ENCODE measurements around the gene CYSLTR2.

Gene CYSLTR2

DNA sequence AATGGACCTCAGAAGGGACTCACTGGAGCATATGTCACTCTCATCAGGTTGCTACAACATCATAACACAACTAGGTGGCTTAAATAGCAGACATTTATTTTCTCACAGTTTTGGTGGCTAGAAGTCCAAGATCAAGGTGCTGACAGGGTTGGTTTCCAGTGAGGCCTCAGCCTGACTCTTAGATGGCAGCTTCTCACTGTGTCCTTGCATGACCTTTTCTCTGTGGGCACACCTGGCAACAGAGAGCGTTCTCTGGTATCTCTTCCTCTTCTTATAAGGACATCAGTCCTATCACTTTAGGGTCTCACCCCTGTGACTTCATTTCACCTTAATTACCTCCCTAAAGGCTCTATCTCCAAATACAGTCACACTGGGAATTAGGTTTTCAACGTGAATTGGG is 74.5 kb downstream of the CYSLTR2 start:
- no peak overlapping the region for H3K27ac ChIP-seq
- no peak for TF ChIP-seq CTCF (conservative IDR thresholded peaks at IDR 0.05)
- no peak for TF ChIP-seq ZFX (IDR thresholded peaks at IDR 0.05)

GRCh38 chr13:48728876-48729275 is 75.1 kb downstream of the CYSLTR2 start:
- no peak overlapping the region for H3K27ac ChIP-seq

GRCh38 chr13:48729856-48730255 is 76.1 kb downstream of the CYSLTR2 start:
- TF ChIP-seq ZFX (IDR thresholded peaks at IDR 0.05) (no peak), CTCF (conservative IDR thresholded peaks at IDR 0.05) (no peak)
- H3K27ac ChIP-seq = no peak overlapping the region

More at GRCh38 chr13:48728876-48729275, 75.1 kb downstream of the CYSLTR2 start:
- TF ChIP-seq ZFX (IDR thresholded peaks at IDR 0.05) (no peak), CTCF (conservative IDR thresholded peaks at IDR 0.05) (no peak)

DNA sequence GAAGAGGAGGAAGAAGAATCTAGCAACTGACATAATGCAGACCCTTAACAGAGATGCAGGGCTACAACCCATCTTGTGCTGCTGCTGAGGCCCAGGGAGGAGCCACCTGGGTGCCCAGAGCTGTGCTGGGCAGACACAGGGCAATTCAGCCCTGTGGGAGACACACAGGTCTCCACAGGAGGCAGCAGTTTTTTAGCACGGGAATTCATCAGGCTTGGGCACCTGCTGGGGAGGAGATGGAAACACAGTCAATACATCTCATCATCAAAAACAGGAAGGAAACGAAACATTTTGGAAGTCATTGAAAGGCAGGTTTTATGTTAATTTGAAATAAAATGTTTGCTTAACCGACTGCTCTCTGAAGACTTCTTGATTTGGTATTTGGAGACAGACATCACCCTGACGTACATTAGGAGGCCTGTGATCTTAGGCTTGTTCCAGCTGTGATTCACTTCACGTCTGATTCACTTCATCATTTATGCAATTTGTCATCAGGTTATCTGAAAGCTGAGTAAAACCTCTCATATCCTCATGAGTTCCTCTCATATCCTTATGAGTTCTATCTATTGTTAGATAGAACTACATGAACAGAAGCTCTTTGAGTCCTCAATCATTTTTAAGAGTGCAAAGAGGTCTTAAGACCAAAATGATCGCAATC is 77.4 kb downstream of the CYSLTR2 start:
- no peak for TF ChIP-seq CTCF (conservative IDR thresholded peaks at IDR 0.05)
- no peak for TF ChIP-seq ZFX (IDR thresholded peaks at IDR 0.05)
- no peak overlapping the region for H3K27ac ChIP-seq

GRCh38 chr13:48731957-48732569 is 78.3 kb downstream of the CYSLTR2 start:
- H3K27ac ChIP-seq = no peak overlapping the region
- TF ChIP-seq ZFX (IDR thresholded peaks at IDR 0.05) = no peak
- peak; percentile 90 for TF ChIP-seq CTCF (conservative IDR thresholded peaks at IDR 0.05)

DNA sequence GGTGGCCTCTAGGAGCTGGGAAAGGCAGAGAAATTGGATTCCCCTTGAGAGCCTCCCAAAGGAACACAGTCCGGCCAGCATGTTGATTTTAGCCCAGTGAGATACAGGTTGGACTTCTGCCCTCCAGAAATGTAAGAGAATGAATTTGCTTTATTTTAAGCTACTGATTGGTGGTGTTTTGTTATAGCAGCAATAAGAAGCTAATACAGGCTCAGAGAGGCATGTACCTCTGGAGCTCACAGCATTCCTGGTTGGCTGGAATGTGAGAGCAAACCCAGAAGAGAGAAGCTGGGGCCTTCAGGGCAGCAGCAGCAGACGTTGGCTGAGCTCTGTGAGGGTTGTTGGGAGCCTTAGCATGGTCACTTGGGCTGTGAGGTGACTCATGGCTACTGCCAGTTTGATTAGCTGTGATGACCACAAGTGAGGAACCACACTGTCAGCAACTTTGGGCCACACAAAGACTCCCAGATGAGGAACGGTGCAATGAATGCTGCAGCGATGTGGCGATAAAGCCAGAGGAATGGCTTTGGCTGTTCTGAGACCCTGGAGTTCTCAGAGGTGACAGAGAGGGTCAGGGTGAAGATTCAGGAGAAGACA is 80.1 kb downstream of the CYSLTR2 start:
- TF ChIP-seq CTCF (conservative IDR thresholded peaks at IDR 0.05) = no peak
- no peak for TF ChIP-seq ZFX (IDR thresholded peaks at IDR 0.05)
- H3K27ac ChIP-seq = no peak overlapping the region

DNA sequence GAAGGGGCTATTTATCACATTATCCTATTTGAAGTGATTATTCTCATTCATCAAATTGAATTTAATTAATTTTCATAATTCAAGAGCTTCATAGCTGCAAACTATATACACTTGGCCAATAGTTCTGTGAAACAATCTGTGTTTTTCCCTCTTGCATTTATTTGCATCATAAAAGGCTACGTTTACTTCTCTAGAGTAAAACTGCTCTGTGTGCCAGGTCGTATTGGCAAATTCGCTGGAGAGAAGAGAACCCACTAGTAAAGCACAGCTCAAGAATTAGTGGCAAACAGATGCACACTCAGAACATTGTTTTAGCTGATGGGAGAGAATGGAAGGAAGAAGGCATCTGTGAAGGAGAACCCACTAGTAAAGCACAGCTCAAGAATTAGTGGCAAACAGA is 81.8 kb downstream of the CYSLTR2 start:
- H3K27ac ChIP-seq = no peak overlapping the region
- TF ChIP-seq CTCF (conservative IDR thresholded peaks at IDR 0.05) (no peak), ZFX (IDR thresholded peaks at IDR 0.05) (no peak)
